ENCODE results near the gene TRMT112. TPM values are rescaled to one million over a fixed set of nuclear protein-coding genes. Genes with fewer than 3 reads are reported as not detected.

TRMT112 gene
- total RNA-seq, 4 donors from 2014 or later = 200 to 462 (median 323) TPM

DNA sequence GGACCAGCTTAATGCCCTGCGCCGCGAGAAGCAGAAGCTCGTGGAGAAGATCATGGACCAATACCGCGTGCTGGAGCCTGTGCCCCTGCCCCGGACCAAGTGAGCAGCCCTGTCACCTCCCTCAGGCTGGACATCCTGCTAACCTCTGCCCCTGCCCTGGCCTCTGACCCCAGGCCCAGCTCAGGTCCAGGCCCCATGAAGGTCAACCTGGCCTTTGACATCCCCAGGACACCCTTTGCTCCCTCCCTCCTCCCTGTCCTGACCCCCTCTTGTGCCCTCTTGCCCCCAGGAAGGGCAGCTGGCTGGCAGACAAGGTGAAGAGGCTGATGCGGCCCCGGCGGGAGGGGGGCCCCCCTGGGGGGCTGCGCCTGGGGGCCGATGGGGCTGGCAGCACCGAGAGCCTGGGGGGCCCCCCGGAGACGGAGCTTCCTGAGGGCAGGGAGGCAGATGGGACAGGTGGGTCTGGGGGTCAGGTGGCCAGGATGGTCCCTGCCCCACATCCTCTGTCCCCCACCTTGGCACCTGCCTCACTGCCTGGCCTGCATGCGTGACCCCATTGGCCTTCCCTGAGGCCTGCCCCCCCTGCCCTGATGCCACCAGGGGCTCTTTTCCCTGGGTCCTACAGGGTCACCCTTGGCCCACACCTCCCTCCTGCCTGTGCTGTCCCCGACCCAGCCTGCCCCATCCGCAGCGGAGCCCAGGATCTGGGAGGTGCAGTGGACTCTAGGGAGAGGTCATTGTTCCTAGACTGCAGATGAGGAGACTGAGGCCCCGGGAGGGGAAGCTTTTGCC is 36.6 kb upstream of the TRMT112 start:
- H3K9me3 ChIP-seq = no peaks in the 10 kb centered on the region
- DNase-seq = no peak
- intact Hi-C loops (cut with DNase I; ENCODE audit: low total_unique reads) = no loop called here
- no peaks in the 10 kb centered on the region for H3K36me3 ChIP-seq
- TF ChIP-seq, protein P1, sequence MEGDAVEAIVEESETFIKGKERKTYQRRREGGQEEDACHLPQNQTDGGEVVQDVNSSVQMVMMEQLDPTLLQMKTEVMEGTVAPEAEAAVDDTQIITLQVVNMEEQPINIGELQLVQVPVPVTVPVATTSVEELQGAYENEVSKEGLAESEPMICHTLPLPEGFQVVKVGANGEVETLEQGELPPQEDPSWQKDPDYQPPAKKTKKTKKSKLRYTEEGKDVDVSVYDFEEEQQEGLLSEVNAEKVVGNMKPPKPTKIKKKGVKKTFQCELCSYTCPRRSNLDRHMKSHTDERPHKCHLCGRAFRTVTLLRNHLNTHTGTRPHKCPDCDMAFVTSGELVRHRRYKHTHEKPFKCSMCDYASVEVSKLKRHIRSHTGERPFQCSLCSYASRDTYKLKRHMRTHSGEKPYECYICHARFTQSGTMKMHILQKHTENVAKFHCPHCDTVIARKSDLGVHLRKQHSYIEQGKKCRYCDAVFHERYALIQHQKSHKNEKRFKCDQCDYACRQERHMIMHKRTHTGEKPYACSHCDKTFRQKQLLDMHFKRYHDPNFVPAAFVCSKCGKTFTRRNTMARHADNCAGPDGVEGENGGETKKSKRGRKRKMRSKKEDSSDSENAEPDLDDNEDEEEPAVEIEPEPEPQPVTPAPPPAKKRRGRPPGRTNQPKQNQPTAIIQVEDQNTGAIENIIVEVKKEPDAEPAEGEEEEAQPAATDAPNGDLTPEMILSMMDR (IDR thresholded peaks at IDR 0.05) = no peak
- no peak for TF ChIP-seq POLR2A (IDR thresholded peaks at IDR 0.05)
- H3K27ac ChIP-seq = no peak overlapping the region
- H3K27me3 ChIP-seq = no peaks in the 10 kb centered on the region
- H3K4me1 ChIP-seq = peaks cover 7 to 10% of the 10 kb centered on the region in 2 donors
- H3K4me3 ChIP-seq = no peak overlapping the region

DNA sequence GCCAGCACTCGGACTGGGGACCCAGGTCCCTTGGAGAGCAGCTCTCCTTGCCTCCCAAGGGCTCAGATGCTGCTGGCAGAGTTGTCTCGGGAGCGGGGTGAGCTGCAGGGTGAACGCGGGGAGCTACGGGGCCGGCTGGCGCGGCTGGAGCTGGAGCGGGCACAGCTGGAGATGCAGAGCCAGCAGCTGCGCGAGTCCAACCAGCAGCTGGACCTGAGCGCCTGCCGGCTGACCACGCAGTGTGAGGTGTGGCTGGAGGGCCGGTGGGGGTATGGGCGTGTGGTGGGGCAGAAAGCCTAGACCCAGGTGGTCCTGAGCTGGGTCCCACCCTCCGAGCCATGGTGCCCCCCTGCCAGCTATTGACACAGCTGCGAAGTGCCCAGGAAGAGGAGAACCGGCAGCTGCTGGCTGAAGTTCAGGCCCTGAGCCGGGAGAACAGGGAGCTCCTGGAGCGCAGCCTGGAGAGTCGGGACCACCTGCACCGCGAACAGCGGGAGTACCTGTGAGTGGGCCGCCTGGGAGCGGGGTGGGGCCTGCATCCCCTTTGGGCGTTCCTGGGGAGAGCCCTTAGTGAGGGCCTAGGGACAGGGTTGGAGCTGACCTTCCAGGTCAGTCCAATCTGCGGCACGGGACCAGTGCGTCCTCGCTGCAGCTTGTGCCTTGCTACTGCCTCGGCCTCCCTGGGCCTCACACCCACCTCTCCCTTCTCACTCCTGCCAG is 35.8 kb upstream of the TRMT112 start:
- TF ChIP-seq POLR2A (IDR thresholded peaks at IDR 0.05) = no peak
- TF ChIP-seq, protein P1 (IDR thresholded peaks at IDR 0.05) = no peak
- intact Hi-C loops (cut with DNase I; ENCODE audit: low total_unique reads) = no loop called here
- H3K9me3 ChIP-seq = no peaks in the 10 kb centered on the region
- H3K4me3 ChIP-seq = no peak overlapping the region
- H3K36me3 ChIP-seq = no peaks in the 10 kb centered on the region
- no peak overlapping the region for H3K27ac ChIP-seq
- H3K27me3 ChIP-seq = no peaks in the 10 kb centered on the region
- H3K4me1 ChIP-seq = peaks cover 3 to 5% of the 10 kb centered on the region in 2 donors
- DNase-seq = no peak

DNA sequence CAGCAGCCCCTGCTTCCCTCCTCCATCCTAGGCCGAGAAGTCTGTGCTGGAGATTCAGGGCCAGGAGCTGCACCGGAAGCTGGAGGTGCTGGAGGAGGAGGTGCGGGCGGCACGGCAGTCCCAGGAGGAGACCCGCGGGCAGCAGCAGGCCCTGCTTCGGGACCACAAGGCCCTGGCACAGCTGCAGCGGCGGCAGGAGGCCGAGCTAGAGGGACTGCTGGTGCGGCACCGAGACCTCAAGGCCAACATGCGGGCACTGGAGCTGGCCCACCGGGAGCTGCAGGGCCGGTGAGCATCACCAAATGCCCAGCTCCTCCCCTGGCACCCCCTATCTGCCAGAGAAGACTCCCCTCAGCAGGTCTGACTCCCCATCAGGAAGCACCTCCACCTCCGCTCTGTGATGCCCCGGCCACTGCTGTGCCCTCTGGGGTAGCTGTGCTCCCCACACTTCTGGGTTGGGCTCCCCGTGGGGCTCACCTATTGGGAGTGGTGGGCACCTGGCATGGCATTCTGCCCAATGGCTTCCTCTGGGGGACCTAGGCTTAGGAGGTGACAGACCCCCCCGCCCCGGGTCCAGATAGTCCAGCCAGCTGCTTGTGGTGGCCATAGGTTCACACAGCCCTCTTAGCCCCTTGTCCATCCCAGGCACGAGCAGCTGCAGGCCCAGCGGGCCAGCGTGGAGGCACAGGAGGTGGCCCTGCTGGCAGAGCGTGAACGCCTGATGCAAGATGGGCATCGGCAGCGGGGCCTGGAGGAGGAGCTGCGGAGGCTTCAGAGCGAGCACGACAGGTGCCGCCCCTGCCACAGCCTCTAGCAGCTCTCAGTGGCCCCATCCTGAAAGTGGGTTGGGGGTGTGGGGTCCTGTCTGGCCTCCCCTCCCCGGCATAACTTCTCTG is 35.0 kb upstream of the TRMT112 start:
- Histone ChIP-seq H3K4me1 (no peaks in the 10 kb centered on the region), H3K9me3 (no peaks in the 10 kb centered on the region), H3K27me3 (no peaks in the 10 kb centered on the region), H3K4me3 (no peak overlapping the region), H3K36me3 (no peaks in the 10 kb centered on the region), H3K27ac (no peak overlapping the region)
- no peak for DNase-seq
- TF ChIP-seq, protein P1 (IDR thresholded peaks at IDR 0.05) = no peak
- no peak for TF ChIP-seq POLR2A (IDR thresholded peaks at IDR 0.05)
- intact Hi-C loops (cut with DNase I; ENCODE audit: low total_unique reads) = no loop called here

DNA sequence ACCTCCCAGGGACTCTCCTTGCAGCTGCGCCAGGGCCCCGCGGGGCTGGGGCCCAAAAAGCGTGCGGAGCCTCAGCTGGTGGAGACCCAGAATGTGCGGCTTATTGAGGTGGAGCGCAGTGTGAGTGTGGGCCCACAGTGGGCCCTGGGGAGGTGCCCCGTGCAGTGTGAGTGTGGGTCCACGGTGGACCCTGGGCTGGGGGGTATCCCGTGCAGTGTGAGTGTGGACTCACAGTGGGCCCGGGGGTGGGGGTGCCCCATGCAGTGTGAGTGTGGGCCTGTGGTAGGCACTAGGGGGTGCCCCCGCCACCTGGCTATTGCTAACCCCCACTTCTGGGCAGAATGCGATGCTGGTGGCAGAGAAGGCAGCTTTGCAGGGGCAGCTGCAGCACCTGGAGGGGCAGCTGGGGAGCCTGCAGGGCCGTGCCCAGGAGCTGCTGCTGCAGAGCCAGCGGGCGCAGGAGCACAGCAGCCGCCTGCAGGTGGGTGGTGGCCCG is 33.8 kb upstream of the TRMT112 start:
- TF ChIP-seq POLR2A (IDR thresholded peaks at IDR 0.05) = no peak
- TF ChIP-seq, protein P1 (IDR thresholded peaks at IDR 0.05) = no peak
- Histone ChIP-seq H3K27me3 (no peaks in the 10 kb centered on the region), H3K36me3 (no peaks in the 10 kb centered on the region), H3K27ac (no peak overlapping the region), H3K4me1 (no peaks in the 10 kb centered on the region), H3K4me3 (no peak overlapping the region), H3K9me3 (no peaks in the 10 kb centered on the region)
- intact Hi-C loops (cut with DNase I; ENCODE audit: low total_unique reads) = no loop called here
- no peak for DNase-seq

All from uterus (tissue), 4 donors.